Gastrocnemius medialis (tissue), 4 donors: ENCODE data around the gene UNC5A. TPM values are rescaled to one million over a fixed set of nuclear protein-coding genes. Genes with fewer than 3 reads are reported as not detected.

Source experiments
- ATAC-seq, 2 donors: fragments of 150-250 bp; one replicate each; pipeline ENCODE4 v1.9.1; 2016
- DNase-seq, 2 donors: peaks; one replicate each; pipeline ENCODE4 v3.0.0-alpha.2; 2019
- H3K27ac ChIP-seq, 4 donors: fragments of 200-600 bp; sonication (generic); 1 replicate in 1 of 4; 2 replicates in 3 of 4; pipeline ENCODE4 v1.5.1; 2016 to 2018; ENCODE audit warnings: mild to moderate bottlenecking in 2 of 4, moderate library complexity in 1 of 4
- H3K27me3 ChIP-seq, 3 donors: fragments of 200-600 bp; sonication (generic) in 2 of 3; 1 replicate in 1 of 3; 2 replicates in 2 of 3; pipeline versions ENCODE4 v1.5.1 to v1.6.0; 2016 to 2019; ENCODE audit warnings: mild to moderate bottlenecking in 1 of 3, moderate library complexity in 1 of 3
- H3K36me3 ChIP-seq, 2 donors: fragments of 200-600 bp; sonication (generic) in 1 of 2; one replicate each; pipeline ENCODE4 v1.5.1; 2017 to 2018
- H3K4me1 ChIP-seq, 2 donors: fragments of 200-600 bp; sonication (generic) in 1 of 2; one replicate each; pipeline ENCODE4 v1.5.1; 2016 to 2017; ENCODE audit warnings: mild to moderate bottlenecking in 2 of 2
- H3K4me3 ChIP-seq, 4 donors: fragments of 200-600 bp; sonication (generic) in 3 of 4; 1 replicate in 1 of 4; 2 replicates in 3 of 4; pipeline ENCODE4 v1.5.1; 2016 to 2019; ENCODE audit warnings: mild to moderate bottlenecking in 2 of 4
- H3K9me3 ChIP-seq, 3 donors: fragments of 200-600 bp; sonication (generic) in 2 of 3; 1 replicate in 1 of 3; 2 replicates in 2 of 3; pipeline ENCODE4 v1.5.1; 2016 to 2019
- POLR2A ChIP-seq, 2 donors: fragments of 450-650 bp; IDR thresholded peaks; one replicate each; pipeline ENCODE4 v1.6.1; 2017; ENCODE audit warnings: antibody characterized with exemption in 2 of 2, mild to moderate bottlenecking in 2 of 2, moderate library complexity in 2 of 2
- in situ Hi-C, 4 donors: fragments of 200-750 bp; cut with MboI; loops; one replicate each; pipeline versions ENCODE4 v1.15.0 to v1.8.0; 2017; ENCODE audit warnings: low sequenced_read_pairs in 4 of 4
- intact Hi-C: fragments of 100-400 bp; cut with DNase I; formaldehyde crosslinking; loops from one replicate; pipeline ENCODE4 v1.15.1; 2023; ENCODE audit warnings: low total_unique reads
- total RNA-seq, 4 donors: library from RNA; depleted of rRNA; stranded (reverse); fragments of >200 nt; gene quantifications; one replicate each; pipeline versions ENCODE4 v1.1.0 to v1.2.3, GENCODE V29; 2016
- TF ChIP-seq, protein P1 (sequence below), 5 experiments: fragments of 450-650 bp in 3 of 5; fragments of 200-600 bp in 2 of 5; sonication (generic) in 2 of 5; IDR thresholded peaks in 4 of 5; conservative IDR thresholded peaks in 1 of 5; 1 replicate in 4 of 5; 2 replicates in 1 of 5; pipeline ENCODE4 v1.5.1; 2016 to 2019; ENCODE audit warnings: antibody characterized with exemption in 5 of 5, mild to moderate bottlenecking in 3 of 5, moderate library complexity in 3 of 5

UNC5A gene
- total RNA-seq, 4 donors from 2014 or later = 0.10 to 0.55 TPM; not detected in 2

DNA sequence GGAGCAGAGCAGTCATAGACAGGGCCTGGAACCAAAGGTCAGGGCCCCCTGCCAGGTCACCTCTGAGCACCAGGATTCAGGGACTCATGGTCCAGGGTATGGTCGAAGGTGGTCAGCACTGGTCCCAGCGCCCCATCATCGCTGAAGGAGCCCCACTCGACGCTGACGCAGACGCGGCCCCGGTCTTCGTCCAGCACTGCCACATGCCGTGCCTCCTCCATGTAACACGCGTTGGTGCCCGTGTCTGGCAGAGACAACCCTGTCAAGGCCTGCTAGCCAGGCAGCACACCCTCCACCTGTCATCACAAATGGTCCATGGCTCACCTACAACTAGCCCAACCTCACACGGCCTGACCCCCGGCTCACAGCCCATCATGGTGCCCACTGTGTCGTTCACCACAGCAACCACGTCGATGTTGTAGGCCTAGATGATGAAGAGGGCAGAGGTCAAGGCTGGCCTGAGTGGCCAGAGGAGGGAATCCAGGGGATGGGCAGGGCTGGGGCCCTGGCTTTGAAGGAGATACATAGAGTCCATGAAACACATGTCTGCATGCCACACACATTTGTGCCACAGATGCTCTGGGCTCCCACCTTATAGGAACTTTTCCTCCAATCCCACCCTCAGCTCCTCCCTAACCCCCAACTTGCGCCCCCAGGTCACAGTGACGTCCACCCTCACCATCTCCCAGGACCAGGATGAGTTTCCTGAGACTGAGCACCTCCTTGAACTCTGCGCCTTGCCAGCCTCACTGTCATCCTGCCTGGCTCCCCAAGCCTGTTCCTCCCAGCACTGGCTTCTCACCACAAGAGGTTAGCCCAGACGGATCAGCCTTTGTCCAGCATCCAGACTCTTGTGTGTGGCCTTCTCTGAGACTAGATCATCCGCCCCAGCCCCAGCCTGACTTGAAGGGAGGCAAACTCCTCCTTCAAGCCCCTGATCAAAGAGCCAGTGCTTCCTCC, 79.2 kb downstream of the UNC5A start:
- H3K27ac ChIP-seq = no peak overlapping the region
- no peaks in the 10 kb centered on the region for H3K9me3 ChIP-seq
- intact Hi-C loops = no loop called here

DNA sequence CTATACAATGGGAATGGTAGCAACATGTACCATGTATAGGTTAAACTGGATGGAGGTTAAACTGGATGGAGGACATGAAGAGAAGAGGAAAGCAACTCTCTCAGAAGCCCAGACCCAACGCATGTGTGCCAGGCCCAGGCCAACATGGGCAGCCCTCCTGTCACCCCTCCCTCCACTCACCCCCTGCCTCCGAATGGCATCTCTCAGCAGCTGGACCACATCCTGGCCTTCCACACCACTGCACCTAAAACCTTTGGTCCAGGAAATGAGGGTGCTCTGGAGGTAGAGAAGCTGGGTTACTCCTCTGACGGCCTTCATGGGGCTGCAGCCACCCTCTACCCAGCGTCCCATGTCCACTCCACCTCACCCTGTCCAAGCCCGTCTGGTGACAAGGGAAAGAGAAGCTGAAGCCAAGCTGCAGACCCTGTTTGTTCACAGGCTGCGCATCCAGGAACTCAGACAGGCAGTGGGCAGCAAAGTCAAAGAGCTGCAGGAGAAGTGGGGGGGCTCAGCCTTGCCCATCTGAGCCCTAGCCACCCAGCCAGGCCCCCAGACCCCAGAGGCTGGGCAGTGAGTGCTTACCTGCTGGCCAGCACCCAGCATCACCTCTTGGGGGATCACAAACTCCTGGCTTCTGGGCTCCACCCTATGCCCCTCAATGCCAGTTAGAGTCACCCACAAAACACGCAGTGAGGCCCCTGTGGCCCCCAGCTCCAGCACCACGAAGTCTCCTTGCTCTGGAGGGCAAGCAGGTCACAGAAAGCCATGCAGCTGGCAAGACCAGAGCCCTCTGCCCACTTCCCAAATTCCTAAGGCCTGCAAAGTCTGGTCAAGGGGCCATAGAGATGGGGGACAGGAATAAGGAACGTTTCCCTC, 80.3 kb downstream of the UNC5A start:
- no peaks in the 10 kb centered on the region for H3K36me3 ChIP-seq
- no peaks in the 10 kb centered on the region for H3K27me3 ChIP-seq
- H3K9me3 ChIP-seq = no peaks in the 10 kb centered on the region
- H3K4me1 ChIP-seq = no peaks in the 10 kb centered on the region
- no peak overlapping the region for H3K4me3 ChIP-seq
- DNase-seq (no peak), ATAC-seq (no peak)
- intact Hi-C loops = no loop called here
- no peak overlapping the region for H3K27ac ChIP-seq
- in situ Hi-C loops = no loop called here
- TF ChIP-seq, protein P1, sequence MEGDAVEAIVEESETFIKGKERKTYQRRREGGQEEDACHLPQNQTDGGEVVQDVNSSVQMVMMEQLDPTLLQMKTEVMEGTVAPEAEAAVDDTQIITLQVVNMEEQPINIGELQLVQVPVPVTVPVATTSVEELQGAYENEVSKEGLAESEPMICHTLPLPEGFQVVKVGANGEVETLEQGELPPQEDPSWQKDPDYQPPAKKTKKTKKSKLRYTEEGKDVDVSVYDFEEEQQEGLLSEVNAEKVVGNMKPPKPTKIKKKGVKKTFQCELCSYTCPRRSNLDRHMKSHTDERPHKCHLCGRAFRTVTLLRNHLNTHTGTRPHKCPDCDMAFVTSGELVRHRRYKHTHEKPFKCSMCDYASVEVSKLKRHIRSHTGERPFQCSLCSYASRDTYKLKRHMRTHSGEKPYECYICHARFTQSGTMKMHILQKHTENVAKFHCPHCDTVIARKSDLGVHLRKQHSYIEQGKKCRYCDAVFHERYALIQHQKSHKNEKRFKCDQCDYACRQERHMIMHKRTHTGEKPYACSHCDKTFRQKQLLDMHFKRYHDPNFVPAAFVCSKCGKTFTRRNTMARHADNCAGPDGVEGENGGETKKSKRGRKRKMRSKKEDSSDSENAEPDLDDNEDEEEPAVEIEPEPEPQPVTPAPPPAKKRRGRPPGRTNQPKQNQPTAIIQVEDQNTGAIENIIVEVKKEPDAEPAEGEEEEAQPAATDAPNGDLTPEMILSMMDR (IDR thresholded peaks at IDR 0.05 in 4 of 5, conservative IDR thresholded peaks at IDR 0.05 in 1 of 5) = no peak
- no peak for TF ChIP-seq POLR2A (IDR thresholded peaks at IDR 0.05)

More for the DNA sequence above, 79.2 kb downstream of the UNC5A start:
- Histone ChIP-seq H3K36me3 (no peaks in the 10 kb centered on the region), H3K4me1 (no peaks in the 10 kb centered on the region), H3K27me3 (no peaks in the 10 kb centered on the region), H3K4me3 (no peak overlapping the region)
- TF ChIP-seq, protein P1 (IDR thresholded peaks at IDR 0.05 in 4 of 5, conservative IDR thresholded peaks at IDR 0.05 in 1 of 5) = no peak
- no peak for TF ChIP-seq POLR2A (IDR thresholded peaks at IDR 0.05)
- ATAC-seq = no peak
- in situ Hi-C loops = no loop called here
- DNase-seq = no peak

DNA sequence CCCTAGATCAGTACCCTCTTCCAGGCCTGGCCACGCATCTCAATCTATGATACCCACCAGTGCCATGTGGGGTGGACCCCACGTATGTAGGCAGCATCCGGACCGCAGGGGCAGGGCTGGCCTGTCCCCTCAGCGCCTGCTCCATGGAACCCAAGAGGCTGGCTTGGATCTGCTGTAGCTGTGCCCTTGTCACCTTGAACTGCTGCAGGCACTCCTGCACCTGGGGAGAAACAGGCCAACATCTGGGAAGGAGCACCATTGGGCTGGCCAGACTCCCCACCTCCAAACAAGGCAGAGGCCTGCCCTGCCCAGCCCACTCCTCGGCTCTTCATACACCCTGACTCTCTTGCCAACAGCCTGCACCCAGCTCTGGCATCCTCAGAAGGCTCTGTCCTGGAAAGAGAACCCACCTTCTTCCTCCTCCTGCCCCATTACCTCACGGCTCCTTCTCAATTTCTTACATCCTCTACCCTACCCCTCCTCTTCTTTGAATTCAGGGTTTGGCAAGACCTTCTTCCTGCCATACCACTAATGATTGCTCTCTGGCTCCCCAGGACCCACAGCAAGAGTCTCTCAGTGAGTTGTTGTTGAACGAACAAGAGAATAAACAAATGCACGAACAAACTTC, 81.1 kb downstream of the UNC5A start:
- no peak for DNase-seq
- intact Hi-C loops (no loop called here), in situ Hi-C loops (no loop called here)
- Histone ChIP-seq H3K4me3 (no peak overlapping the region), H3K27me3 (no peaks in the 10 kb centered on the region), H3K4me1 (no peaks in the 10 kb centered on the region), H3K9me3 (no peaks in the 10 kb centered on the region), H3K36me3 (no peaks in the 10 kb centered on the region), H3K27ac (no peak overlapping the region)
- ATAC-seq = no peak
- TF ChIP-seq, protein P1 (IDR thresholded peaks at IDR 0.05 in 4 of 5, conservative IDR thresholded peaks at IDR 0.05 in 1 of 5) = no peak
- TF ChIP-seq POLR2A (IDR thresholded peaks at IDR 0.05) = no peak

DNA sequence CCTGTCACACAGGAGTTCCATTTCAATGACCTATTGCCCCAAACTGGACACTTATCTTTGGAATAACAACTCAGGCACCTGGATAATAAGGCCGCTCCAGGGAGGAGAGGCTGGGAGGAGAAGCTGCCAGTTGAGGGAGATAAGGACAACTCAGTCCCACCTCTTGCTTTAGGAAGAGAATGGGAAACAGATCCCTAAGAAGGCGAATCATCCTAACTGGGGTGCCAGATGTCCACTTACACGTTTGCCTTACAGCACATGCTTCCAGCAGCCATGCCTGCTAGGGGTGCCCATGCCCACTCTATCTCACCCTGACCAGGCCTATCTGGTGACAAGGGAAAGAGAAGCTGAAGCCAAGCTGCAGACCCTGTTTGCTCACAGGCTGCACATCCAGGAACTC, 82.3 kb downstream of the UNC5A start:
- no peak for TF ChIP-seq POLR2A (IDR thresholded peaks at IDR 0.05)
- TF ChIP-seq, protein P1 (IDR thresholded peaks at IDR 0.05 in 4 of 5, conservative IDR thresholded peaks at IDR 0.05 in 1 of 5) = no peak
- no peaks in the 10 kb centered on the region for H3K9me3 ChIP-seq
- H3K27ac ChIP-seq = no peak overlapping the region
- in situ Hi-C loops = no loop called here
- H3K4me3 ChIP-seq = no peak overlapping the region
- no peak for DNase-seq
- no peaks in the 10 kb centered on the region for H3K36me3 ChIP-seq
- H3K4me1 ChIP-seq = no peaks in the 10 kb centered on the region
- no peaks in the 10 kb centered on the region for H3K27me3 ChIP-seq
- ATAC-seq = no peak
- intact Hi-C loops = no loop called here
